Astrocyte (in vitro differentiated cells and primary cell): Measurements from ENCODE around the gene S100PBP. TPM values are rescaled to one million over a fixed set of nuclear protein-coding genes. Genes with fewer than 3 reads are reported as not detected.
A peak's percentile ranks its signal among the peaks of the same experiment; 100 is the strongest.

Source experiments
- DNase-seq: peaks from one replicate; pipeline ENCODE4 v3.0.0-alpha.2; 2010; ENCODE audit warnings: low read depth
- FAIRE-seq: peaks from 2 replicates; lab custom pipeline; 2011; peaks lifted over from hg19 to GRCh38; lab: Jason Lieb, UNC
- H2AFZ ChIP-seq: 2 replicates; pipeline ENCODE4 v1.6.0; 2012; ENCODE audit warnings: low read depth, low read length, inconsistent platforms
- H3K27ac ChIP-seq: 2 replicates; pipeline ENCODE4 v1.5.1; 2011; ENCODE audit warnings: low read depth, low read length, inconsistent platforms
- H3K27me3 ChIP-seq: 2 replicates; pipeline ENCODE4 v1.6.0; 2011; ENCODE audit warnings: low read length, inconsistent platforms; ENCODE audit not compliant: insufficient read depth
- H3K36me3 ChIP-seq: 2 replicates; pipeline ENCODE4 v1.5.1; 2011; ENCODE audit warnings: low read length, inconsistent platforms; ENCODE audit not compliant: insufficient read depth
- H3K4me1 ChIP-seq: 2 replicates; pipeline ENCODE4 v1.5.1; 2011; ENCODE audit warnings: low read length, inconsistent platforms; ENCODE audit not compliant: insufficient read depth
- H3K4me2 ChIP-seq: 2 replicates; pipeline ENCODE4 v1.6.0; 2012; ENCODE audit warnings: low read length, inconsistent platforms
- H3K4me3 ChIP-seq: 2 replicates; pipeline ENCODE4 v1.5.1; 2011; ENCODE audit warnings: low read depth, mild to moderate bottlenecking, low read length, inconsistent platforms; ENCODE audit not compliant: insufficient read depth
- H3K79me2 ChIP-seq: 2 replicates; pipeline ENCODE4 v1.6.0; 2012; ENCODE audit warnings: mild to moderate bottlenecking, low read length, inconsistent platforms; ENCODE audit not compliant: insufficient read depth
- H3K9ac ChIP-seq: 2 replicates; pipeline ENCODE4 v1.6.0; 2012; ENCODE audit warnings: mild to moderate bottlenecking, low read length, inconsistent platforms
- H3K9me3 ChIP-seq: 2 replicates; pipeline ENCODE4 v1.5.1; 2012; ENCODE audit warnings: low read depth, mild to moderate bottlenecking, low read length, inconsistent platforms; ENCODE audit not compliant: insufficient read depth
- H4K20me1 ChIP-seq: 2 replicates; pipeline ENCODE4 v1.6.0; 2012; ENCODE audit warnings: low read length, inconsistent platforms; ENCODE audit not compliant: insufficient read depth
- H3K27ac Mint-ChIP-seq: one replicate; pipeline ENCODE4 v1.8.0; 2021; ENCODE audit warnings: mild to moderate bottlenecking, mixed read lengths; ENCODE audit not compliant: unreplicated experiment
- H3K27me3 Mint-ChIP-seq: one replicate; pipeline ENCODE4 v1.8.0; 2021; ENCODE audit warnings: low read depth, mixed read lengths; ENCODE audit not compliant: unreplicated experiment
- H3K36me3 Mint-ChIP-seq: one replicate; pipeline ENCODE4 v1.8.0; 2021; ENCODE audit warnings: low read depth, mixed read lengths; ENCODE audit not compliant: unreplicated experiment
- H3K4me1 Mint-ChIP-seq: one replicate; pipeline ENCODE4 v1.8.0; 2021; ENCODE audit warnings: low read depth, mixed read lengths; ENCODE audit not compliant: unreplicated experiment
- H3K4me3 Mint-ChIP-seq: one replicate; pipeline ENCODE4 v1.8.0; 2021; ENCODE audit warnings: mild to moderate bottlenecking, moderate library complexity, mixed read lengths; ENCODE audit not compliant: unreplicated experiment
- H3K9me3 Mint-ChIP-seq: one replicate; pipeline ENCODE4 v1.8.0; 2021; ENCODE audit warnings: mild to moderate bottlenecking, mixed read lengths; ENCODE audit not compliant: unreplicated experiment
- CTCF ChIP-seq: IDR thresholded peaks from 2 replicates; pipeline ENCODE4 v1.5.1; 2011; ENCODE audit warnings: low read depth, mild to moderate bottlenecking, inconsistent platforms, low read length, moderate library complexity; ENCODE audit not compliant: insufficient read depth
- EZH2 ChIP-seq: IDR thresholded peaks from 2 replicates; pipeline ENCODE4 v1.6.1; 2012; ENCODE audit warnings: mild to moderate bottlenecking, low read length, inconsistent platforms; ENCODE audit not compliant: insufficient read depth
- total RNA-seq: library from RNA; stranded (reverse); gene quantifications from 2 replicates; pipeline ENCODE4 v1.2.1, GENCODE V29; 2021

The S100PBP gene
- total RNA-seq, 1 donor from 2014 or later, result 40.3 TPM

GRCh38 chr1:32769524-32770220 lies 47.8 kb upstream of the S100PBP start:
- no peak for TF ChIP-seq EZH2
- no peak for TF ChIP-seq CTCF
- peaks cover 53% of the 10 kb centered on the region for H3K4me1 Mint-ChIP-seq
- Histone ChIP-seq H3K9me3 (no peaks in the 10 kb centered on the region), H3K4me1 (peaks cover 23% of the 10 kb centered on the region), H3K4me2 (no peak overlapping the region), H3K27me3 (no peaks in the 10 kb centered on the region), H3K36me3 (peaks cover 5% of the 10 kb centered on the region), H3K27ac (no peak overlapping the region), H3K4me3 (no peak overlapping the region), H4K20me1 (peaks cover 29% of the 10 kb centered on the region), H2AFZ (no peak overlapping the region), H3K9ac (no peak overlapping the region), H3K79me2 (peaks cover 26% of the 10 kb centered on the region)
- DNase-seq (peak; percentile 37), FAIRE-seq (no peak)
- H3K27ac Mint-ChIP-seq, result no peak overlapping the region
- peaks cover 18% of the 10 kb centered on the region for H3K36me3 Mint-ChIP-seq
- H3K27me3 Mint-ChIP-seq, result no peaks in the 10 kb centered on the region
- no peak overlapping the region for H3K4me3 Mint-ChIP-seq
- H3K9me3 Mint-ChIP-seq, result no peaks in the 10 kb centered on the region

- no peaks in the 10 kb centered on the region for H3K9me3 Mint-ChIP-seq
- no peak for FAIRE-seq
Observed at GRCh38 chr1:32770221-32770731, 47.2 kb upstream of the S100PBP start.

More at GRCh38 chr1:32770221-32770731, 47.2 kb upstream of the S100PBP start:
- Histone ChIP-seq H3K4me3 (no peak overlapping the region), H3K4me1 (peaks cover 26% of the 10 kb centered on the region), H3K36me3 (peaks cover 10% of the 10 kb centered on the region), H2AFZ (no peak overlapping the region), H3K27ac (no peak overlapping the region), H3K9ac (no peak overlapping the region), H4K20me1 (peaks cover 32% of the 10 kb centered on the region), H3K79me2 (peaks cover 20% of the 10 kb centered on the region), H3K9me3 (no peaks in the 10 kb centered on the region), H3K27me3 (no peaks in the 10 kb centered on the region), H3K4me2 (no peak overlapping the region)
- TF ChIP-seq EZH2 (no peak), CTCF (no peak)
- H3K27me3 Mint-ChIP-seq, result no peaks in the 10 kb centered on the region
- no peak for DNase-seq
- H3K36me3 Mint-ChIP-seq, result peaks cover 16% of the 10 kb centered on the region
- H3K4me3 Mint-ChIP-seq, result no peak overlapping the region
- no peak overlapping the region for H3K27ac Mint-ChIP-seq
- H3K4me1 Mint-ChIP-seq, result peaks cover 54% of the 10 kb centered on the region
